K562 (cell line): ENCODE results near the gene NTSR1. TPM values are rescaled to one million over a fixed set of nuclear protein-coding genes. Genes with fewer than 3 reads are reported as not detected.
A peak's percentile ranks its signal among the peaks of the same experiment; 100 is the strongest.

Experiments used
- ATAC-seq: fragments of 200-7000 bp; cut with Tn5 transposase; 3 replicates; pipeline ENCODE4 v1.9.1; 2020; ENCODE audit warnings: moderate library complexity
- BruUV-seq: library from RNA; stranded (reverse); fragments of 400-500 nt; replicated peaks from 2 replicates; lab custom pipeline; 2021; lab: Mats Ljungman, UMichigan
- CTCF ChIA-PET: fragments of 300-600 bp; formaldehyde crosslinking; extraction: SDS; loops from one replicate; lab custom pipeline; 2021; ENCODE audit warnings: low intra/inter-chr PET ratio; lab: Yijun Ruan, JAX
- POLR2A ChIA-PET: fragments of 300-600, 350-650 bp; sonication (Branson Sonifier 250); formaldehyde crosslinking; extraction: SDS; loops from one replicate; lab custom pipeline; 2021; ENCODE audit warnings: antibody characterized with exemption, inconsistent platforms; lab: Yijun Ruan, JAX
- DNase-seq, 4 experiments: peaks; one replicate each; pipeline versions ENCODE4 v3.0.0 to v3.0.0-alpha.2; 2011 to 2018; ENCODE audit warnings: low spot score in 3 of 4, mixed read lengths in 3 of 4; ENCODE audit errors: extremely low read depth in 1 of 4
- FAIRE-seq: peaks from 2 replicates; lab custom pipeline; 2011; peaks lifted over from hg19 to GRCh38; lab: Jason Lieb, UNC
- H2AFZ ChIP-seq: 2 replicates; pipeline ENCODE4 v1.6.0; 2011; ENCODE audit warnings: low read depth, low read length, control low read depth, inconsistent platforms
- H3K27ac ChIP-seq: fragments of 200-600 bp; 3 replicates; pipeline ENCODE4 v1.8.0; 2011; ENCODE audit warnings: low read depth, mild to moderate bottlenecking, control low read depth, inconsistent platforms, low read length, moderate library complexity, mixed read lengths; ENCODE audit errors: extremely low read depth
- H3K27me3 ChIP-seq, 2 experiments: fragments of 300-600 bp in 1 of 2; 2 replicates in 1 of 2; 3 replicates in 1 of 2; pipeline versions ENCODE4 v1.6.0 to v1.8.0; 2011; ENCODE audit warnings: inconsistent platforms in 2 of 2, low read length in 2 of 2, mild to moderate bottlenecking in 1 of 2, mixed read lengths in 1 of 2, moderate library complexity in 1 of 2; ENCODE audit not compliant: control insufficient read depth in 2 of 2, insufficient read depth in 2 of 2
- H3K36me3 ChIP-seq: fragments of 300-600 bp; 3 replicates; pipeline ENCODE4 v1.8.0; 2011; ENCODE audit warnings: mild to moderate bottlenecking, low read length, inconsistent platforms; ENCODE audit not compliant: control insufficient read depth, insufficient read depth
- H3K4me1 ChIP-seq, 2 experiments: fragments of 200-600 bp in 1 of 2; replicated peaks in 1 of 2; 2 replicates in 1 of 2; 3 replicates in 1 of 2; pipeline versions ENCODE4 v1.5.1 to v1.8.0; 2011; ENCODE audit warnings: inconsistent platforms in 2 of 2, low read length in 2 of 2, mild to moderate bottlenecking in 1 of 2, mixed read lengths in 1 of 2, moderate library complexity in 1 of 2; ENCODE audit not compliant: control insufficient read depth in 2 of 2, insufficient read depth in 2 of 2
- H3K4me2 ChIP-seq: 2 replicates; pipeline ENCODE4 v1.6.1; 2011; ENCODE audit warnings: low read length, control low read depth, inconsistent platforms, mixed read lengths; ENCODE audit not compliant: insufficient read depth
- H3K4me3 ChIP-seq: fragments of 200-600 bp; sonication (generic), shearing (Covaris generic); 2 replicates; pipeline ENCODE4 v1.5.1; 2016; ENCODE audit warnings: control low read depth, inconsistent platforms
- H3K79me2 ChIP-seq: fragments of 200-600 bp; 3 replicates; pipeline ENCODE4 v1.8.0; 2011; ENCODE audit warnings: low read length, inconsistent platforms; ENCODE audit not compliant: control insufficient read depth, insufficient read depth
- H3K9ac ChIP-seq, 2 experiments: 2 replicates each; pipeline versions ENCODE4 v1.6.0 to v1.6.1; 2011; ENCODE audit warnings: low read depth in 2 of 2, low read length in 2 of 2, control low read depth in 1 of 2, inconsistent platforms in 1 of 2, mild to moderate bottlenecking in 1 of 2, mixed read lengths in 1 of 2; ENCODE audit not compliant: insufficient read depth in 1 of 2
- H3K9me1 ChIP-seq: one replicate; pipeline ENCODE4 v1.6.0; 2011; ENCODE audit warnings: inconsistent platforms, mild to moderate bottlenecking, low read length, moderate library complexity; ENCODE audit not compliant: control insufficient read depth, insufficient read depth
- H3K9me3 ChIP-seq: replicated peaks from 2 replicates; pipeline ENCODE4 v1.5.1; 2011; ENCODE audit warnings: low read depth, low read length, inconsistent platforms; ENCODE audit not compliant: control insufficient read depth, insufficient read depth
- H4K20me1 ChIP-seq: replicated peaks from 2 replicates; pipeline ENCODE4 v1.6.1; 2011; ENCODE audit warnings: low read length, inconsistent platforms, mixed read lengths; ENCODE audit not compliant: control insufficient read depth, insufficient read depth
- CBX2 ChIP-seq: fragments of 200-600 bp; sonication (generic); IDR thresholded peaks from one replicate; pipeline ENCODE4 v1.6.1; 2012; ENCODE audit warnings: mild to moderate bottlenecking, low read length, inconsistent platforms; ENCODE audit not compliant: insufficient read depth, poor library complexity, severe bottlenecking
- CHD1 ChIP-seq: fragments of 200-600 bp; sonication (generic); IDR thresholded peaks from one replicate; pipeline ENCODE4 v1.6.1; 2012; ENCODE audit warnings: mild to moderate bottlenecking, moderate library complexity, low read length, inconsistent platforms
- HDAC1 ChIP-seq, 2 experiments: fragments of 450-650 bp; IDR thresholded peaks; 2 replicates each; pipeline ENCODE4 v1.6.1; 2016 to 2017; ENCODE audit warnings: inconsistent platforms in 1 of 2, mild to moderate bottlenecking in 1 of 2, moderate library complexity in 1 of 2
- MAFK ChIP-seq: IDR thresholded peaks from 2 replicates; pipeline ENCODE4 v1.6.1; 2011; ENCODE audit warnings: low read length, improper control_type of control experiment
- PYGO2 ChIP-seq: fragments of 450-650 bp; IDR thresholded peaks from 2 replicates; pipeline ENCODE4 v1.6.1; 2016; ENCODE audit warnings: mild to moderate bottlenecking, missing genetic modification characterization, moderate library complexity, missing compliant biosample characterization
- WGBS: fragments of 100-300 bp; shearing (Covaris generic); methylation state at CpG from one replicate; pipeline ENCODE4 v1.1.6; 2016; ENCODE audit warnings: low coverage, mixed read lengths; ENCODE audit not compliant: insufficient coverage; ENCODE audit errors: missing lambda C conversion rate; 5-methylcytosine and 5-hydroxymethylcytosine counted together
- in situ Hi-C: fragments of 300-500 bp; cut with MboI; formaldehyde crosslinking; loops from 4 replicates; pipeline ENCODE4 v1.15.0; 2018; ENCODE audit warnings: inconsistent platforms, mixed read lengths
- intact Hi-C: fragments of 100-400 bp; cut with micrococcal nuclease; formaldehyde crosslinking; loops from 2 replicates; pipeline ENCODE4 v1.14.2; 2022
- polyA plus RNA-seq, 8 experiments: library from polyadenylated mRNA; depleted of rRNA in 4 of 8; stranded (reverse) in 5 of 8; unstranded in 3 of 8; fragments of >200 nt; fragmentation: Nextera tagmentation in 2 of 8; fragmentation: Illumina TruSeq in 1 of 8; extraction: Ambion mirVana in 2 of 8; extraction: Trizol in 1 of 8; gene quantifications; 2 replicates each; pipeline versions ENCODE4 v1.2.1 to v1.2.3, GENCODE V29; 2011 to 2014; ENCODE audit warnings: inconsistent platforms in 1 of 8, missing spikeins in 1 of 8
- total RNA-seq, 7 experiments: library from RNA; depleted of rRNA in 6 of 7; stranded (reverse); fragments of >200 nt in 6 of 7; fragmentation: Illumina TruSeq in 2 of 7; extraction: Trizol in 2 of 7; gene quantifications; 2 replicates each; pipeline versions ENCODE4 v1.2.1 to v1.2.3, GENCODE V29; 2011 to 2021; ENCODE audit warnings: low replicate concordance in 1 of 7

The NTSR1 gene
- total and polyA plus RNA-seq, 9 of the 15 experiments (the other 6 are each of a cell fraction or from before 2014, with no cell fraction given) = 0.04 to 0.40 (median 0.13) TPM; not detected in 3

- Histone ChIP-seq H2AFZ (no peak overlapping the region), H3K4me2 (no peak overlapping the region), H3K36me3 (no peaks in the 10 kb centered on the region), H3K9me1 (no peaks in the 10 kb centered on the region), H3K9ac (no peak overlapping the region), H4K20me1 (0 out of 2 replicates have a peak, but pooled peaks cover 7% of the 10 kb centered on the region), H3K27me3 (peaks cover 42 to 60% of the 10 kb centered on the region in 2 experiments), H3K4me3 (no peak overlapping the region), H3K9me3 (no peaks in the 10 kb centered on the region), H3K27ac (no peak overlapping the region), H3K4me1 (peaks cover 15 to 57% of the 10 kb centered on the region in 2 experiments), H3K79me2 (no peaks in the 10 kb centered on the region)
- ChIA-PET POLR2A (no interaction called here), CTCF (no interaction called here)
- in situ Hi-C loops (no loop called here), intact Hi-C loops (loop anchor here (5.0 kb wide), 1 partner anchor 102 kb away; no protein-coding TSS in a partner anchor)
- TF ChIP-seq MAFK (no peak), PYGO2 (tag) (no peak), CHD1 (no peak)
- no TSS peak for BruUV-seq
- FAIRE-seq (no peak), DNase-seq (no peak), ATAC-seq (no peak)
- 21% methylated on average over 17 of the region's 17 CpGs for WGBS
These were observed 18.8 kb upstream of the NTSR1 start for GRCh38 chr20:62689861-62690260.

DNA sequence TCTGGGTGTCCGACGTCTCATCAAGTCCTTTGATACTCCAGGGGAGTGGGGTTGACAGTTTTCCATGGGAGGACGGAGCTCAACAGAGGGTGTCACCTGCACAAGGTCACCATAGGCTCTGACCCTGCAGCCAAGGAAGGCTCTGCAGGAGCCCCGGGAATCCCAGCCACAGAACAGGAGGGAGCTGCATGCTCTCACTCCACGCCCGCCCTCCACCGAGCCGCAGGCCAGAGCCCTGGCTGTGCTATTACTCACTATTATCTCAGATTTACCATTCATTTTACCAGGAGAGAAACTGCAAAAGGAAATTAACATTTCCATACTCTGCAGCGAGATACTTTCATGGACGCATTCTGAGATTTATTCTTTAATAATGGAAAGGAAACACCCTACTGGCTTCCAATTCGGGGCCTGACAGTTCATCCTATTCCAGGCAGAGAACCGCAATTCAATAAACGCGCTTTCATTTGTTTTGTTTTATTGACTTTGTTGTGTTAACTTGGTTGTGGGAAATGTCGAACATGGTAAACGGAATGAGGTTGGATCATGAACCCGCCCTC, 18.3 kb upstream of the NTSR1 start:
- intact Hi-C loops = no loop called here
- Histone ChIP-seq H3K79me2 (no peaks in the 10 kb centered on the region), H3K36me3 (no peaks in the 10 kb centered on the region), H4K20me1 (0 out of 2 replicates have a peak, but pooled peaks cover 8% of the 10 kb centered on the region), H3K4me1 (peaks cover 13 to 53% of the 10 kb centered on the region in 2 experiments), H3K9me1 (peaks cover 2% of the 10 kb centered on the region), H3K4me2 (no peak overlapping the region), H3K4me3 (no peak overlapping the region), H3K27ac (no peak overlapping the region), H3K27me3 (peaks cover 47 to 65% of the 10 kb centered on the region in 2 experiments), H2AFZ (no peak overlapping the region), H3K9ac (no peak overlapping the region), H3K9me3 (no peaks in the 10 kb centered on the region)
- ATAC-seq (no peak), DNase-seq (no peak), FAIRE-seq (no peak)
- ChIA-PET POLR2A (no interaction called here), CTCF (no interaction called here)
- TF ChIP-seq HDAC1 (IDR thresholded peaks at IDR 0.05) (no peak), CBX2 (peak; percentile 37)
- WGBS = 22% methylated on average over 17 of the region's 17 CpGs
- no TSS peak for BruUV-seq
- in situ Hi-C loops = no loop called here
